Stimulated activated CD4-positive, alpha-beta T cell treated with anti-CD3 and anti-CD28 coated beads, Interleukin-15, amount 100 ng/mL, for 48 hours (primary cell): ENCODE data around the gene PTMA.
"Not testable (repeated sequence)": the region's sequence is repeated elsewhere in the genome, so short reads cannot be mapped to it uniquely, and the experiment has no call there.

ENCODE experiments used
- DNase-seq, 2 donors: peaks; one replicate each; pipeline ENCODE4 v3.0.0-alpha.2; 2020; ENCODE audit warnings: low read depth in 2 of 2

Gene PTMA

DNA sequence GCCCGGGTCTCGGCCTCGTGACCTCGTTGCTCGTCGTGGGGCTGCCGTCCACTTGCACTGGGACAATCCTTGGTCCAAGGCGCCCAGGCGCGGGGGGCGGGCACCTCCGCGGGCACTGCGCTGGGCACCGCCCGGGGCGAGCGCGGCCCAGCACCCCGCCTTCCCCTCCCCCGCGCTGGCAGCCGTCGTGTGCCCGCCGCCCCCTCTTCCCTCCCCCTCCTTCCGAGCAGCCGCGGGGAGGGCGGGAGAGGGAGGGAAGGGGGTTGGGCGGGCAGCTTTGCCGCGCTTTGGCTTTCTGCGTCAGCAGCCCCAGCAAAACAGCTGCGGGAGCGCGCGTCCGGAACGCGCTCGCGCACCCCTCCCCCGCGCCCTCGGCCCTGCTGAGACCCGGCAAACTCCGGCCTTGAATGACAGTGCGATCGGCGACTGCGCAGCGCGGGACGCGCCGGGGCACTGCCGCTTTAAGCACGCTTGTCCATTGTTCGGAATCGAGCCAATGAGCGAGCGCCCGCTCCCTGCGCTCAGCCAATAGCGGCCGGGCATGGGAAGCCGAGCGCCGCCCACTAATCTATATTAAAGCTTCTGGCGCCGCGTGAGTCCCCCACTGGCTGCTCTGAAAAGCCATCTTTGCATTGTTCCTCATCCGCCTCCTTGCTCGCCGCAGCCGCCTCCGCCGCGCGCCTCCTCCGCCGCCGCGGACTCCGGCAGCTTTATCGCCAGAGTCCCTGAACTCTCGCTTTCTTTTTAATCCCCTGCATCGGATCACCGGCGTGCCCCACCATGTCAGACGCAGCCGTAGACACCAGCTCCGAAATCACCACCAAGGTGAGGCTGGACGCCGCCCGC is at the start of gene PTMA:
PTMA (plus strand) TSS at position 599 of the 846 bp plus-strand sequence; CDS start at position 781, 182 bp downstream.
- peak; percentile 99 for DNase-seq

- not testable (repeated sequence) for DNase-seq
Measured at GRCh38 chr2:231660073-231660472, 48.3 kb upstream of the PTMA start.

DNA sequence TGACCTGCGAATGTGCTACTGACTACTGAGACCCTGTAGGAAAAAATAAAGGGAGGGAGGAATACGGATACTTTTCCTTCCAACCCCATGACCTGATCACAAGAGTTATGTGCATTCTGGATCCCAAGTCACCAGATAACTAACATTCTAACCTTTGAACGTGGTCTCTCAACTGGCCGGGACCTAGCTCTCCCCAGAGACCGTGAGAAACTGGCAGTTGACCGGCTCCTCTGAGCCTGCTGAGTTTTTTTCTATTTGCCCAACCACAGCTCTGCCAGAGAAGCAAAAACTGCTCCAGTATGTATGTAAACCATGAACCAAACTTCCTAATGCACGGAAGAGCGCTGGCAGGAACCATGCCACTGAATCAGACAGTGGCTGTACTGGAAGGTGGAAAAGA is 47.5 kb upstream of the PTMA start:
- DNase-seq = no peak

- no peak for DNase-seq
Measured at GRCh38 chr2:231661422-231662027, 46.8 kb upstream of the PTMA start.

DNA sequence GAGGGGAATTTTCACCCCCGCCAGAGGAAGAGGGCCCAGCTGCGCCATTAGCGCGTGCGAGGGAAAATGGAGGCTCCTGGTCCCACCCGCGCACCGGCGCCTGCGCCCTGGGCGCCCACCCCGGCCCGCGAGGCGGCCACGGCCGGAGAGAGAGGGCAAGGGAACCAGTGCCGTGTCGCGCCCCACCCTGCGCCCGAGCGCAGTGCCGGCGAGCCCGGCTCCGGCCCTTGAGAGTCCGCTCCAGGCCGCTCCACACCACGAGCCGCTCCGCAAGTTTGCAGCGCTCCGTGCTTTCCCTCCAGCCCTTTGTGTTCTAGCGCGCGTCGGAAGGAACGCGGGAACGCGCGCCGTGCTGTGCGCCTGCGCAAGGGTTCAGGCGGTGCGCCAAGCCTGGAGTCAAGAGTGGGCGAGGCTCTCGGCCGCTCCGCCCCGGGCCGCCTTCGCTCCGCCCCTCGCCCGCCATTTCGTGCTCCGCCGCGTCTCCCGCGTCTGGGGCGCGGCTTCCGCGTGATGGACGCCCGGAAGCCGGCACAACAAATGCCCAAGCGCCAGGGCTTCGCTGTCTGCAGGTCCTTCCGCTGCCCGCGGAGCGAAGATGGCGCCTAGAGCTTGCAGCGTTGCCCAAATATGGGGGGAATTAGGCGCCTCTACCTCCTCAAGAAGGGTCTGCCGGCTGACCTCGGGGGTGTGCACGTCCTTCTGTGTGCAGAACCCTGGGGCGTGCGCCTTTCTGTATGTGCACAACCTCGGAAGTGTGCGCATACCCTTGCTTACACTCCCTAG is 46.1 kb upstream of the PTMA start:
- DNase-seq = peak; percentile 91 to 94

DNA sequence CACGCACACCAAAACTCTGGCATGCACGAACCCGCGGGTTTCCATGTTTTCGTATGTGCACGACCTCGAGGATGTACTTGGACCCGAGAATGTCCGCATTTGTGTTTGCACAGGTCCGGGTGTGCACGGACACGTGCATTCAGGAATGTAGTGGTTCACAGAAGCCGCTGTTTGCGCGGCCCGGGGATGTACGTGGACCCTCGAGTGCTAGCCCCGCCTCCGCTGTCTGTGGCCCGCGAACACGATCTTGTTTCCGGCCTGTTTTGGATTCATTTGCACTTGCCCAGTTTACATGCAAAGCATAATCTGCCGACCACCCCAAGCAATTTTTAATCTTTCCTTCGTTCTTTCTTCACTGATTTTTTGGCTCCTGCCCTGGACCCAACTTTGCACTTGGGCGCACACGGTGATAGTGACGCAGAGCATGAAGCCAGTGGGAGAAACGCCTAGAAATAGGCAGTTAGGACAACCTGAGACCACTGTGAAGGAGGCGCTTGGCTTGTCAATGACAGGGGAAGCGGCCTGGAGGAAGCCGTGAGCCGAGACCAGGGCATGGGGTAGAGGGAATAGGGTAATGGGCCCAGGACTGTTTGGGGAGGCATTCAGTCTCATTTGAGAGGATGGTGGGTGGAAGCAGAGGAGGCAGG is 45.4 kb upstream of the PTMA start:
- DNase-seq = no peak

DNA sequence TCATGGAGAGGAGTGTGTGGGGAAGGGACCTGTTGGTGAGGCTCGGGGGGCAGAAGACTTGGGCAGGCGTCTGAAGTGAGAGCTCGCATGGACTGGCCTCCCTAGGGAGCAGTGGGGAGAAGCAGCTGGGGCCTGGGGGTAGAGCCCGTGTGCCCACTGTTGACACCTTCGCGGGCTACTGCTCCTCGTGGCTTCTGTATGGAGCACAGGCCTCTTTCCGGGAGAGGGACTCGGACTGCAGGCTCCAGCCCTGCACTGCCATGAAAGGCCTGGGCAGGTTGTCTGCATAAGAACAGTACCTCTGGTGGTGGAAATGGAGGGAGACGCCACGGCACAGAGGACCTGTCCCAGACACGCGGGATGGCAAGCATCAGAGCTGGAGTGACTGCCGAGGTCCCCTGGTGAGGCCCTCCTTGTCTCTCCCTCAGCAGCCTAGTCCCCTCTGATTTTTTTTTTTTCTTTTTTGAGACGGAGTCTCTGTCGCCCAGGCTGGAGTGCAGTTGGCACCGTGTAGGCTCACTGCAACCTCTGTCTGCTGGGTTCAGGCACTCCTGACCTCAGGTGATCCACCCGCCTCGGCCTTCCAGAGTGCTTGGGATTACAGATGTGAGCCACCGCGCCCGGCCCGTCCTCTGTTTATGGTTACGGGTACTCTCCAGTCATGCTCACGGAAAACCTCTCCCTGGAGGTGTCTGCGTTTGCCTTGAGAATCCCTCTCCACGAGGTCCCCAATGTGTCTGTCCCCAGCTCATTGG is 44.7 kb upstream of the PTMA start:
- DNase-seq = no peak

GRCh38 chr2:231664727-231665126 is 43.6 kb upstream of the PTMA start:
- DNase-seq = no peak

DNA sequence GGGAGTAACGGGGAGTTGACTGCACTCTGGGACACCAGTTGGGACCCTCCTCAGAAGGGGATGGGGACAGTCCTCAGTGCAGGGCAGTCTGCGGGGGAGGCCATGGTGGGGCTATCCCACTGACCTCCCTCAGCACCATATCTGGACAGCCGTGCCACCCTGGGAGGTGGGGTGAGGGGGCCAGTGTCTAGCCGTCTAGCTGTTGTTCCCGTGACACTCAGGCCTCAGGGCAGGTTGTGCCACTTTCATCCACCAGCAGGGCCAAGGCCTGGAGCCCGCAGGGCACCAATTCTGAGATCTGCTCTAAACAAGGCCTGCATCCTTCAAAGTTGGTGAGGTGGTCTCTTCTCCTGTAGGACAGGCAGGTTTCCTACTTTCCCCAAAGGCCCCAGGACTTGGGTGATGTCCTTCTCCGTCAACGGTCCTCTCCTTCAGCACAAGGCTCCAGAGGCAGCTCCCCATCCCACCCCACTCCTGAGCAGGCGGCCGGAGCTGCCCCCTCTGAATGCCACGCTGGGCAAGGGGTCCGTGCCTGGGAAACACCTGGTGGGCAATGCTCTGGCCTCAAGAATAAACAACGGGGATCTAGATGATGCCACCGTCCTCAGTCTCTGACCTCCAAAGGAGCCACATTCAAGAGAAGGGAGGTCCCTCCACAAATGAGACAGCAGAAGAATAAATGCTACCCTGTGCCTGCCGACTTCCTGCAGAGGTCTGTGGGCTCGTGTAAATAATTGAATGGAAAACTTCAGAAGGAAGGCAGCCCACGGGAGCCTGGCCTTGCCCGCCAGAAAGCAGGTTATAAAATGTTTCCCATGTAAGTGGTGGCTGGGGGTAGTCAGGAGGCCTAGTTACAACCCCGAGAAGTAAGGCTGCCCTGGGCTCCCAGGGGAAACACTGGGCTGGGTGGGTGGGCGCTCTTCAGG is 42.8 kb upstream of the PTMA start:
- no peak for DNase-seq

- no peak for DNase-seq
Measured at GRCh38 chr2:231666171-231667095, 41.9 kb upstream of the PTMA start.

- DNase-seq = no peak
Measured at GRCh38 chr2:231667096-231667427, 41.3 kb upstream of the PTMA start.

GRCh38 chr2:231667496-231667895 is 40.8 kb upstream of the PTMA start:
- no peak for DNase-seq

- DNase-seq = no peak
Measured at GRCh38 chr2:231668981-231669380, 39.3 kb upstream of the PTMA start.

DNA sequence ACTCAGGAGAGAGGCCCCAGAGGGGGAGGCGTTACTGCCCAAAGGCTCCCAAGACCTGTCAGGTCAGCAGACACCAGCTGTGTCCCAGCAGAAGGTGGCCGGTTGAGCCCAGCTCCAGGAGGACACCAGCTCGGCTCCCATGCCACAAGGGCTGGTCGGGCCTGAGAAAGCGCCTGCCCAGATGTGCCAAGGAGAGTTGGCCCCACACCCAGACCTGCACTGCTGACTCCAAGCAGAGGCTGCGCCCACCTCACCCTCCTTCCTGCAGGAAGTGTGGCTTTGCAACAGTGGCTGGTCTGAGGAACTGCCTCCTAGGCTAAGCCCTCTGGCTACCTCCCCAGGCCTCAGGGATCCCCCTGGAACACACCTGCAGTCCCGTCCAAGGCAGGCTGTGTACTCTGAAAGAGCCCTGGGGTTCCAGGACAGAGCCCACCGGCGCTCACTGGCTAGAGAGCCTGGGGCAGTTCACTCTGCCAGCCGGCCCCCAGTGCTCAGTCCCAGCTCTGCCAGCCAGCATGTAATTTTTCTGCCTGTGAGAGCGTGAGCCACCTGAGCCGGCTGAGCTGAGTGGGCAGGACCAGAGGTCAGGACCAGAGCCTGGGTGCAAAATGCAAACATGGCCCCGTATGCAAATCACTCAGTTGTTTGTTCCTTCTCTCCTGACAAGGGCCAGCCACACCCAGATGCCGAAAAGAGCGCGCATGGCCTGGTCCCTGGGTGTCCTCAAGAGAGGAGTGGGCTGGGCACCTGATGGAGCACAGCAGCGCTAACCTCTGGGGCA is 36.9 kb upstream of the PTMA start:
- DNase-seq = no peak

GRCh38 chr2:231672617-231673347 is 35.5 kb upstream of the PTMA start:
- no peak for DNase-seq

GRCh38 chr2:231673348-231673770 is 35.0 kb upstream of the PTMA start:
- no peak for DNase-seq

- DNase-seq = peak; percentile 34 to 62
Measured at GRCh38 chr2:231674587-231675338, 33.6 kb upstream of the PTMA start.
